ENCODE results near the gene ROR1.

The ROR1 gene

DNA sequence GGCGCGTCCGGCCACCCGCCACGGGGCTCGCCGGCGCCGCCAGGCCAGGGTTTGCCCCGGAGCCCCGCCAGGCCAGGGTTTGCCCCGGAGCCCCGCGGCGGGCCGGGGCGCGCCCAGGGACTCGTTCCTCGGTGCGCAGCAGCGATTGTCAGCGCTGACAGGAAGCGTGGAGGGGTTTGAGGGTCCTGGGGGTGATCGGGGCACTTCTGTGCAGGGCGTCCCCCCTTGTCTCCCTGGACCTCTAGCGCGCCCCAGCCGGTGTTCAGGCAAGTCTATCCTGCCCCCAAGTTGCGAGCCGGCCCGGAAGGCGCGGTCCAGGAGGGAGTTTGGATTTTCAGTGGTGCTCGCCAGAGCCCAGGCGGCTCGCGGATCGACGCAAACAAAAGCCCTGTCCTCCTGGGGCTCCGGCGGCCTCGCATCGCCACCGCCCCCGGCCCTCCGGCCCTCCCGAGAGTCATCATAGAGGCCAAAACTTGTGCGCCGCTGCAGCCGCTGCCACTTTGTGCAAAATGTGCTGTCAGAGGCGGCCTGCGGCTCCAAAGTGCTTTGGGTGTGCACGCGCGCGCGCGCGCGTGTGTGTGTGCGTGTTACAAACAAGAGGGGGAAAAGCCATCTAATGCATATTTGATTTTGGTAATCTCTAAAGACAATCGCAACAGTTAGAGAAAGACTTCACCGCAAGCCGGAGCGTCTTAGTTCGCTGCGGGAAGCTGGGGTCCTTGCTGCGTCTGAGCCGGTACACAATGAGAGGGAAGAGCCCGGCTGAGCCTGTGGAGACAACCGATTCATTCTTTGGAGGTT, 1.0 kb downstream of the ROR1 start (continued):
- TF ChIP-seq CTCF (tag by site-specific recombination; IDR thresholded peaks at IDR 0.05) (peak; percentile 43; the same call in 1 of the 2 replicates), KLF9 (tag by site-specific recombination; IDR thresholded peaks at IDR 0.05; ENCODE audit: low read depth) (0 out of 2 replicates have a peak, but pooled peaks have one; percentile 34), ZNF174 (tag by site-specific recombination; IDR thresholded peaks at IDR 0.05) (no peak), ZNF510 (tag by site-specific recombination; IDR thresholded peaks at IDR 0.05; ENCODE audit: insufficient replicate concordance) (no peak), YY2 (tag by site-specific recombination; IDR thresholded peaks at IDR 0.05) (no peak), ZNF623 (tag by site-specific recombination; IDR thresholded peaks at IDR 0.05) (no peak), MZF1 (tag by site-specific recombination; IDR thresholded peaks at IDR 0.05; ENCODE audit: borderline replicate concordance) (no peak; the same call in 1 of the 2 replicates), ZBTB20 (tag by site-specific recombination; IDR thresholded peaks at IDR 0.05) (peak; percentile 65; the same call in 1 of the 2 replicates), ZNF133 (tag by site-specific recombination; IDR thresholded peaks at IDR 0.05) (no peak), ZNF416 (tag by site-specific recombination; IDR thresholded peaks at IDR 0.05) (no peak), MEIS1 (CRISPR knock-in tag; IDR thresholded peaks at IDR 0.05; ENCODE audit: borderline replicate concordance) (no peak), ZNF112 (tag by site-specific recombination; IDR thresholded peaks at IDR 0.05) (no peak), SCRT1 (tag by site-specific recombination; IDR thresholded peaks at IDR 0.05; ENCODE audit: borderline replicate concordance) (no peak), ZNF548 (tag by site-specific recombination; IDR thresholded peaks at IDR 0.05) (no peak), ZNF473 (tag by site-specific recombination; IDR thresholded peaks at IDR 0.05) (no peak), ZNF223 (tag by site-specific recombination; IDR thresholded peaks at IDR 0.05) (no peak), ZFHX2 (tag by site-specific recombination; conservative IDR thresholded peaks at IDR 0.05) (0 out of 2 replicates have a peak, but pooled peaks have one; percentile 26), ZFP37 (tag by site-specific recombination; IDR thresholded peaks at IDR 0.05) (peak; percentile 77; the same call in 1 of the 2 replicates), ZNF19 (tag by site-specific recombination; IDR thresholded peaks at IDR 0.05; ENCODE audit: low read depth) (no peak), ZNF629 (tag by site-specific recombination; IDR thresholded peaks at IDR 0.05) (peak; percentile 24; the same call in 1 of the 2 replicates), ZNF768 (tag by site-specific recombination; IDR thresholded peaks at IDR 0.05) (no peak), ZNF423 (tag by site-specific recombination; IDR thresholded peaks at IDR 0.05) (no peak), ZNF239 (tag by site-specific recombination; IDR thresholded peaks at IDR 0.05) (no peak), ZNF747 (tag by site-specific recombination; IDR thresholded peaks at IDR 0.05) (no peak), ZNF114 (tag by site-specific recombination; IDR thresholded peaks at IDR 0.05) (no peak), ZNF2 (tag by site-specific recombination; IDR thresholded peaks at IDR 0.05) (peak; percentile 55; the same call in 1 of the 2 replicates), TRIM28 (IDR thresholded peaks at IDR 0.05; ENCODE audit: borderline replicate concordance, low read length) (no peak), PRDM1 (tag by site-specific recombination; IDR thresholded peaks at IDR 0.05) (no peak), ZBTB8A (tag by site-specific recombination; IDR thresholded peaks at IDR 0.05) (peak; percentile 81), SETDB1 (IDR thresholded peaks at IDR 0.05; ENCODE audit: insufficient read length, low read length) (no peak)
- TF ChIP-seq, protein P1, sequence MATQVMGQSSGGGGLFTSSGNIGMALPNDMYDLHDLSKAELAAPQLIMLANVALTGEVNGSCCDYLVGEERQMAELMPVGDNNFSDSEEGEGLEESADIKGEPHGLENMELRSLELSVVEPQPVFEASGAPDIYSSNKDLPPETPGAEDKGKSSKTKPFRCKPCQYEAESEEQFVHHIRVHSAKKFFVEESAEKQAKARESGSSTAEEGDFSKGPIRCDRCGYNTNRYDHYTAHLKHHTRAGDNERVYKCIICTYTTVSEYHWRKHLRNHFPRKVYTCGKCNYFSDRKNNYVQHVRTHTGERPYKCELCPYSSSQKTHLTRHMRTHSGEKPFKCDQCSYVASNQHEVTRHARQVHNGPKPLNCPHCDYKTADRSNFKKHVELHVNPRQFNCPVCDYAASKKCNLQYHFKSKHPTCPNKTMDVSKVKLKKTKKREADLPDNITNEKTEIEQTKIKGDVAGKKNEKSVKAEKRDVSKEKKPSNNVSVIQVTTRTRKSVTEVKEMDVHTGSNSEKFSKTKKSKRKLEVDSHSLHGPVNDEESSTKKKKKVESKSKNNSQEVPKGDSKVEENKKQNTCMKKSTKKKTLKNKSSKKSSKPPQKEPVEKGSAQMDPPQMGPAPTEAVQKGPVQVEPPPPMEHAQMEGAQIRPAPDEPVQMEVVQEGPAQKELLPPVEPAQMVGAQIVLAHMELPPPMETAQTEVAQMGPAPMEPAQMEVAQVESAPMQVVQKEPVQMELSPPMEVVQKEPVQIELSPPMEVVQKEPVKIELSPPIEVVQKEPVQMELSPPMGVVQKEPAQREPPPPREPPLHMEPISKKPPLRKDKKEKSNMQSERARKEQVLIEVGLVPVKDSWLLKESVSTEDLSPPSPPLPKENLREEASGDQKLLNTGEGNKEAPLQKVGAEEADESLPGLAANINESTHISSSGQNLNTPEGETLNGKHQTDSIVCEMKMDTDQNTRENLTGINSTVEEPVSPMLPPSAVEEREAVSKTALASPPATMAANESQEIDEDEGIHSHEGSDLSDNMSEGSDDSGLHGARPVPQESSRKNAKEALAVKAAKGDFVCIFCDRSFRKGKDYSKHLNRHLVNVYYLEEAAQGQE (tag by site-specific recombination; IDR thresholded peaks at IDR 0.05) = 0 out of 2 replicates have a peak, but pooled peaks have one; percentile 26
- TF ChIP-seq, protein P2, sequence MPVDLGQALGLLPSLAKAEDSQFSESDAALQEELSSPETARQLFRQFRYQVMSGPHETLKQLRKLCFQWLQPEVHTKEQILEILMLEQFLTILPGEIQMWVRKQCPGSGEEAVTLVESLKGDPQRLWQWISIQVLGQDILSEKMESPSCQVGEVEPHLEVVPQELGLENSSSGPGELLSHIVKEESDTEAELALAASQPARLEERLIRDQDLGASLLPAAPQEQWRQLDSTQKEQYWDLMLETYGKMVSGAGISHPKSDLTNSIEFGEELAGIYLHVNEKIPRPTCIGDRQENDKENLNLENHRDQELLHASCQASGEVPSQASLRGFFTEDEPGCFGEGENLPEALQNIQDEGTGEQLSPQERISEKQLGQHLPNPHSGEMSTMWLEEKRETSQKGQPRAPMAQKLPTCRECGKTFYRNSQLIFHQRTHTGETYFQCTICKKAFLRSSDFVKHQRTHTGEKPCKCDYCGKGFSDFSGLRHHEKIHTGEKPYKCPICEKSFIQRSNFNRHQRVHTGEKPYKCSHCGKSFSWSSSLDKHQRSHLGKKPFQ (tag by site-specific recombination; IDR thresholded peaks at IDR 0.05) = no peak

All from HEK293 (cell line).